HG02938 (cell line): Measurements from ENCODE around the gene PTH2.
A peak's percentile ranks its signal among the peaks of the same experiment; 100 is the strongest.
"Not testable (repeated sequence)": the region's sequence is repeated elsewhere in the genome, so short reads cannot be mapped to it uniquely, and the experiment has no call there.

Experiments used
- ATAC-seq: cut with Tn5 transposase; IDR thresholded peaks from one replicate; pipeline ENCODE4 v1.9.1; 2021; ENCODE audit warnings: mild to moderate bottlenecking, moderate library complexity; ENCODE audit not compliant: unreplicated experiment

PTH2 gene

DNA sequence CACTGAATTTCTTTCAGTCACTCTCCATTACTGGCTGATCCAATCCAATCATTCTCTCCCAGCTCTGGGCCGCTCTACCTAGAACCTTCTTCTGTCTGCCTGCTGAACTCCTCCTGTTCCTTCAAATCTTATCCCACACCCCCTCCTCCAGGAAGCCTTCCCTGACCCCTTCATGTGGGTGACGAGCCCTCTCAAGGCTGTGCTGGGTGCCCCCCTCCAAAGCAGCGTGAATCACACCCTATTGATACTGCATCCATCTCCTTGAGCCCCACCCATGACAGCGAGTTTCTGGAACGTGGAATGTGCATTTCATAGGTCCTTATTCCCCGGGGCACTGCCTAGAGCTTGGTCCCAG is 25.2 kb upstream of the PTH2 start:
- ATAC-seq, result no peak

DNA sequence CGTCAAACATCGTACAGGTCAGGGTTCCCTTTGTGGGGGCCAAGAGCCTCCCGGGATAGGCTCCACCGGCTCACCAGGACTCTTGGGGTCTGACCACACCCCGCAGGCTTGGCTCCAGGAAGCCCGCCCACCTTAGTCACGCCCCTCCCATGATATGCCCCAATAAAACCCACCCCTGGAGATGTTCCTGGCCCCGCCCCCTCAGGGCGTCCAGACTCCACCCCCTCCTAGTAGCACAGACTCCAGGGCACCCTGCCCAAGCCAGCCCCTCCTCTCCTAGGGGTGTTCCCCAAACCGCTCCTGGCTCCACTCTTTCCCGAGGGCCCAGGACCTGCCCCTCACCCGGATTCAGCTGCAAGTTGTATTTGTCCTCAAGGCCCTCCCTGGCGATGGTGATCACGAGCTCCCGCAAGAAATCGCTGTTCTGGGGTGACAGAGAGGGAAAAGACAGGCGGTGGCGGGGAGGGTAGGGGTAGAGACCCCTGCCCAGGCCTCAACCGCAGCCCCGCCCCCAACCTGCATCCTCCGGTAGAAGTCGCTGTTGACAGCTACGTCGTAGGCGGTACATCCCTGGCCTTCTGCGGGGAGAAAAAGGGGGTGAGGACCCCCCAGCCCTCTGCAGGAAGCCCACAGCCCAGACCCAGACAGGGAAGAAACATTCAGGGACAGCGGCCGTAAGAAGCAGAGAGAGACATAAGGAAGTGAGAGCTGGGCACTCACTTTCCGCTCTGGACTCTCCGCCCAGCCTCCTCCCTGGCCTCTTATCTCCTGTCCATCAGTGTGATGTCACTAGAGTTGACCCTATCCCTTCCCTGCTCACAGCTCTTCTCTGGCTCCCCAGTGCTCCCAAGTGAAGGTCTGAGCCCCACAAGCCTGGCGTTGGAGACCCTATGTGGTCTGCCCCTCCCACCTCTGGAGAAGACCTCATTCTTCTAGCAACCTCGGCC is 24.5 kb upstream of the PTH2 start:
- no peak for ATAC-seq

DNA sequence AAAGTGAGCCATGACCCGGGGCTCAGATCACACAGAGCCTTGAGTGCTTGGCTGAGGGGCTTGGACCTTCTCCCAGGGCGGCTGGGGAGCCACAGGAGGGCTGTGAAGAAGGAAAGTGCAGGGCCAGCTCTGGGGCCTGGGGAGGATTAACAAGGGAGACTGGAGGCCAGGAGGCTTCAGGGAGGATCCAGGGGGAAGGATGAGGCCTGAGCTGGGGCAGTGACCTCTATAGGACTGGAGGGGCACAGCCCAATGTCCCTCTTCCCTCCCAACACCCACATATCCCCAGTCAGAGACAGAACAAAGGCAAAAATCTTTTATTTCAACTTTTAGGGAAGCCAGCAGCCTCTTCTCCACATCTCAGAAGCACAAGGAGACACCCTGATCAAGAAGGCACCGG is 22.8 kb upstream of the PTH2 start:
- no peak for ATAC-seq

DNA sequence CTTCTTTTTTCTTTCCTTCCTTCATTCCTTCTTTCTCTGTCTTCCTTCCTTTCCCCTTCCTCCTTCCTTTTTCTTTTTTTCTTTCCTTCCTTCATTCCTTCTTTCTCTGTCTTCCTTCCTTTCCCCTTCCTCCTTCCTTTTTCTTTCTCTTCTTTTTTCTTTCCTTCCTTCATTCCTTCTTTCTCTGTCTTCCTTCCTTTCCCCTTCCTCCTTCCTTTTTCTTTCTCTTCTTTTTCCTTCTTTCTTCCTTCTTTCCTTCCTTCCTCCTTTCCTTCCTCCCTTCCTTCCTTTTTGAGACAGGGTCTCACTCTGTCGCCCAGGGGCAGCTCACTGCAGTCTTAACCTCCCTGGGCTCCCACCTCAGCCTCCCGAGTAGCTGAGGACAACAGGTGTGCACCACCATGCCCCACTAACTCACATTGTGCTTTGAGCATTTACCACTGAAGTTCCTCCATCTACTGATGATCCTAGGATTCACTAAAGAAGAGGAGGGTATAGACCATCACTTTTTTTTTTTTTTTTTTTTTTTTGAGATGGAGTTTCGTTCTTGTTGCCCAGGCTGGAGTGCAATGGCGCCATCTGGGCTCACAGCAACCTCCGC is 21.0 kb upstream of the PTH2 start:
- not testable (repeated sequence) for ATAC-seq

DNA sequence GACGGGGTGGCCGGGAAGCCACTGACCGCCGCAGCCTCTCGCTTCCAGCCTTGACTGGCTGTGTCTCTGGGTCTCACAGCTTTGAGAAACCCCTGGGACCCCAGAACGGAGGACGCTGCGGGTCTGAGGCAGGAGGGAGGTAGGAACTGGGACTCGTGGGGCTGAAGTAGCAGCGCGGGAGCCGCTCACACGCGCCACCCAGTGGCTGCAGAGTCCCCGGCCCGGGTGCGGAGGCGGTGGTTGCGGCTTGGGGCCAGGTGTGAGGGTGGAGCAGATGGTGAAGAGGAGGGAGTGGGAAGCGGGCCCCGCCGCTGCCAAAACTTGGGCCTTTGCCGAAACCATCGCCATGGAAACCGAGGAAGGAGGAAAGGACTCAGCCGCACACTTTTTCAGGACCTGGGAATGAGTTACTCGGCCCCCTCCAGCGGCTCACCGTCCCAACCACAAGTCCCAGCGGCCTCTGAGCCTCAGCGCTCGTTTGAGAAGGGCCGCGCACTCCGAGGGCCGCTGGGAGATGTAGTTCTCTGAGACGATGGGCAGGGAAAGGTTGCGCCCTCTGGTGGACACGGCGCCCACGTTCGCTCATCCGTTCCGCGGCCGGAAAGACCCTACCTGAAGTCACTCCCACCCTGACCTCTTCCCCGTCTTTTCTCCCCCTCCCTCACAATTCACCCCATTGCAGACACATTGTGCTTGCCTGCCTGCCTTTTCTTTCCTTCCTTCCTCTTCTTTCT is 20.3 kb upstream of the PTH2 start:
- peak; percentile 80 for ATAC-seq

DNA sequence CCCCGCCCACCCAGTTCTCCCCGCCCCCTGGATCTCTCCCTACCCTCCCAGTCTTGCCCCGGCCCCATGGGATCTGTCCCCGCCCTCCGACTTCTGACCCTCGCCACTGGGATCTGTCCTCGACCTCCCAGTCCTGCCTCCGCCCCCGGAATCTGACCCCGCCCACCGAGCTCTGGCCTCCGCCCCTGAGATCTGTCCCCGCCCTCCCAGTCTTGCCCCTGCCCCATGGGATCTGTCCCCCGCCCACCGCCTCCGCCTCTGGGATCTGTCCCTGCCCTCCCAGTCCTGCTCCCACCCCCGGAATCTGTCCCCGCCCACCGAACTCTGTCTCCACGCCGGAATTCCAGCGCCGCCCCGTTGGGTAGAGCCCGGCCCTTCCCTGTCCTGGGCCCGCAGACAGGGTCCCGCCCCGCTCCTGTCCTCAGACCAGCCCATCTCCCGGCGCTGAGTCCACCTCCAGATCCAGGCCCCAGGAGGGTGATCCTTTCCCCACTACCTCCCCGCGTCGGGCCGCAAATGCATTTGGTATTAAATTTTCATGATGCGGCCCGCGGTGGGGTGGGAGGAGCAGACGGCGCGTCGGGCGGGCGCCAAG is 19.6 kb upstream of the PTH2 start:
- peak; percentile 6 for ATAC-seq

DNA sequence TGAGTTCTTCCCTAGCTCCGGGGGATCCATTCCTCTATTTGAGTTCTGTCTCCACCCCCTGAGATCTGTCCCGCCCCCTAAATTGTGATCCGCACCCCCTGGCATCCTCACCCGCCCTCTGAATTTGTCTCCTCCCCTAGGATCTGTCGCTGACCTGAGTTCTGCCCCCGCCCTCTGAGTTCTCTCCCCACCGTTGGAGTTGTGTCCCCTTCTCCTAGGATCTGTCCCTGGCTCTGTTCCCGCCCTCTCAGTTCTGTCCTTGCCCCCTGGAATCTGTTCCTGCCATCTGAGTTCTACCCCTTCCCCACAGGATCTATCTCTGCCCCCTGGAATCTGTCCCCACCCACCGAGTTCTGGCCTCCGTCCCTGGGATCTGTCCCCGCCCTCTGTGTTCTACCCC is 19.1 kb upstream of the PTH2 start:
- no peak for ATAC-seq

DNA sequence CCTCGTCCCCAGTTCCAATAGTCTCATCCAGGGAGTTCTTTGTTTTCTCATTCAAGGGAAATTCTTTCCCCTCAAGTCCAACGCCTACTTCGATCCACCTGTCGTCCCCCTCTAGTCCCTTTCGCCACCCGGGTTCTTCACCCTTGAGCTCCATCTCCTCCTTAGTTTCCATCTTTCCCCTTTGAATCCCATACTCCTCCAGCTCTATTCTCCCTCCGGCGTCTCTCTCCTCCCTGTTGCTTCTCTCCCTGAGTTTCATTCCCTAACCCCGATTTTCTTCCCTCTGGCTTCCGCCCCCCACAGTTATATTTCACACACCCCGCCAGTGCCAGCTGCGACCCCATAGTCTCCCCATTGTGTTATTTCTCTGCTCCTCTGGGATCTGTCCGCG is 18.7 kb upstream of the PTH2 start:
- no peak for ATAC-seq

DNA sequence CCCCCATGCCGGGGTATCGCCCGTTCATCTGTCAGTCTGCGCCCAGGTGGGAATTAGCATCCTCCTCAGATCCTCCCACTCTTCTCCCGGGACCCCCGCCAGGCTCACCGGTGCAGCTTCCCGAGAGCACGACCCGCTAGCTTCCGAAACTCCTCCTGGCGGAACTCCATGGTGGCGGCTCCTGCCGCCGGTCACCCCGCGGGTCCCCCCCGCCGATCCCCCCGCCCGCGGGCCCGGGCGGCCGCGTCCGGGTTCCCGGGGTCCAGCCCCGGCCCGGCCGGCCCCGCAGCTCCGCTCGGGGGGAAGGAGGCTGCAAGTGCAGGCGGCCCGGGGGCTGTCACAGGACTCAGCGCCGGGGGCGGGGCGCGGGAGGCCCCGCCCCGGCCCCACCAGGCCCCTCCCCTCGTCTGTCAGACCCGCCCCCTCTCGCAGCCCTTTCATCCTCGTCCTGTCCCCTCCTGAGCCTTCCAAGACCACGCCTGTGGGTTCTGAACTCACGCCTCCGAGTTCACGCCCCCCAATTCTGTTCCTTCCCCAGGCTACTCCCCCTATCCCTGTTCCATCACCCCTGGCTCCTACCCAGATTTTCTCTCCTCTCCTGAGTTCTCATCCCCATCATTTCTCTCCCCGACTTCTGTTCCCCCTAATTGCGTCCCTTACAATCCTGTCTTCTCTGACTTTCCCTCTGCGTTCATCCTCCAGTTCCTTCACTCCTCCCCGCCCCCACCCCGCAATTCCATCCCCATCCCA is 18.1 kb upstream of the PTH2 start, which contains the start of gene SLC17A7:
Gene SLC17A7 (minus strand): TSS at position 318 of the 750 bp plus-strand sequence. CDS start 148 bp downstream, at position 170.
- no peak for ATAC-seq

DNA sequence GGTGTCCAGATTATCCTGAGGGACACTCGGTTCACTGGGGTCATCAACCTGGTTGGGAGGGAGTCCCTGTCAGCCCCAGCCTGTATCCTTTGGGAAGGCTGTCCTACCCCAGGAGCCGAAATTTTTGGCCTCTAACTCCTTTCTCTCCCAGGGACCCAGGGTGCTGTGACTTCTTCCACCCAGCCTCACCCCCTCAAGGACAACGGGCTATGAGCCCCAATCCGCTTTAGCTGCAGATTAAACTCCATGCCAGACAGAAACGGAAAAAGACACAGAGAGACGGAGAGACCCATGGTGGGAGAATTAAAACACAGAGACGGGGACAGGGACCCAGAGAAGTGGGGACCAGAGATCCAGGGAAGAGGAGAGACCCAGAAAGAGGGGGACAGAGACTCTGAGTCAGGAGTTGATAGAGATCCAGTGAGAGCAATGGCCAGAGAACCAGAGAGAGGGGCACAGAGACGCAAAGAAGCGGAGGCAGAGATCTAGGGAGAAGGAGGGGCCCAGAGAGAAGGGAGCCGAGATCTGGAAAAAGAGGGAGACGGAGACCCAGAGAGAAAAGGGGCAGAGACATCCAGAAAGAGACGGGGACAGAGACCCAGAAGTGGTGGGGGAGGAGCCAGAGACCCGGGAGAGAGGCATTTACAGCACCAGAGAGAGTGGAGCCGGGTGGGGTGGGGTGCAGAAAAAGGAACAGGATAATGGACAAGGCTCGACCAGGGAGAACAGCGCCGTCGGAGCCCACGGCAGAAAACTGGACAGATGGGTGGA is 17.4 kb upstream of the PTH2 start:
- no peak for ATAC-seq

DNA sequence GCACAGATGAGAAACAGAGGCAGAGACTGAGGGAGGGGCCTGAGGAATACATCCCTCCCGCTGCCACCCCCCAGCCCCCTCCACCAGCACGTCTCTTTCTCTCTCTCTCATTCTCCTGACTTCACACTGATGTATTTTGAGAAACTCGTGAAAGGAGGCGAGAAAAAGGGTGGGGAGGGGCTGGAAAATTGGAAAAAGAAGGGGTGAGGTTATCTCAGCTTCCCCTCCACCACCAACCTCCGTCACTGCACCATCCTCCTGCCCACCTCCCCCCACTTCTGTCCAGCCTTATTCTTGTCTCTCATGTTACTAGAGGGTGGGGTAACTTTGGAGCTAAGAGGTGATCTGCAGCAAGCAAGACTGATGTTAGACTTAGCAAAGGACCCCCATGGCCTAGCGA is 16.6 kb upstream of the PTH2 start:
- no peak for ATAC-seq

DNA sequence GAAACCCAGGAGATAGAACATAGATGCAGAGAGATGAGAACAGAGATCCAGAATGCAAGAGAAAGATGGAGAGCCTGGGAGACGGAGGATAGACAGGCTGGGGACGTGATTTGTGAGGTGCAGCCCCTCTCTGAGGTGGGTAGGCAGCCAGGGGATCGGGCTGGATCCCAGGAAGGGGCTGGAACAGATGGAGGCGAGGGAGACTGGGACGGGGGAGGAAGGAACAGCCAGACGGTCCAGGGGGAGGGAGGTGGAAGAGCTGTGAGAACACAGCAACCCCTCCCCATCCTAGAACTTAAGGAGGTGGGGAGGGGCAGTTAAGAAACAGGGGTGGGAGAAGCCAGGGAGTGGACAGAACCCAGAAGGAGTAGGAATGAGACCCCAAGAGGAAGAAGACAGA is 15.0 kb upstream of the PTH2 start:
- ATAC-seq, result no peak

DNA sequence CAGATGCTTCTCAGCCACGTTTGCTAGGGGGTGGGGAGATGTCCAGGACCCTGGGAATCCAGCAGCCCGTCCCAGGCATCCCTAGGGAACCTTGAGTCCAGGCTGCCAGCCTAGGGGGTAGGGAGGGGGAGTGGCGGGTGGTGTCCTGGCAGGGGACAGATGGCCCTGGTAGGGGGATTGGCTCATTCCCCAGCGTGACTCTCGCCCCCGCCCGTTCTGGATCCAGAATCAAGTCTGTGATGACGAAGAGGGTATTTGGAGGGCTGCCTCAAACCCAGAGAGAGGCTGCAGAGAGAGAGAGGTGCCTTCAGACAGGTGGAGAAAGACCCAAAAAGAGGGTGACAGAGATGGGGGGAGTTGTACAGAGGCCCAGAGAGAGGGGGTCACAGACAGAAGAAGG is 14.0 kb upstream of the PTH2 start:
- no peak for ATAC-seq

DNA sequence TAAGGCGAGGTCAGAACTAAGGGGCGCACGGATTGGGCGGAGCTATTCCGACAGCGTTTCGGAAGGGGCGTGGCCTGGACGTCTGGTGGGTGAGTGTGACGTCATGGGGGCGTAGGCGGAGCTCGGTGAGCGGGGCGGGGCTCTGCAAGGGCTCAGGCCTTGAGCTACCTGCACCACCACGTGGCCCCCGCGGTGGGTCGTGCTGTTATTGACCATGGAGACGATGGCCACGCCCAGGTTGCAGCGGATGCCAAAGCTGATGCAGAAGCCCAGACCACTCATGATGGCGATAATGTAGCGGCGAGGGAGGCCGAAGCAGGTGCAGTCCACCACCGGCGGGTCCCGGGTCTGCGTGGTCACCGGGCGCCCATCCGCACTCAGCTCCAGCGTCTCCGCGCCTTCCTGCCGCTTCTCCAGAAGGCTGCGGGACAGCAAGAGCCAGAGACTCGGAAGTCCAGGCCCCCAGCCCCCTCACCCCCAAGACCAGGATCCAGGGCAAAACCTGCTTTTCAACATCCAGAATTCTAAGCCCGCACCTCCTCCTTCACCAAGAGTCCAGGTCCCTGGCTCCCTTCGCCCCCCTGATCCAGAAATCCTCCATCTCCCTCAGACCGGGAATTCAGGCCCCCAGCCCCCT is 13.3 kb upstream of the PTH2 start:
- no peak for ATAC-seq

DNA sequence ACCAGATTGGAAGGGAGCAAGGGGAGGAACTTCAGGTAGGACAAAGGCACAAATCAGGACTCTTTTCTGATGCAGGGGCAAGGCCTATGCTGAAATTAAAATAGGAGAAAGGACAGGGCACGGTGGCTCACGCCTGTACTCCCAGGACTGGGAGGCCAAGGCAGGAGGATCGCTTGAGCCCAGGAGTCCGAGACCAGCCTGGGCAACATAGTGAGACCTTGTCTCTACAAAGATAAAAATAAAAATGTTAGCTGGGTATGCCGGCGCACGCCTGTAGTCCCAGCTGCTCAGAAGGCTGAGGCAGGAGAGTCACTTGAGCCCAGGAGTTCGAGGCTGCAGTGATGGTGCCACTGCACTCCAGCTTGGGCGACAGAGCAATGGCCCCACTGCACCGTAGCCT is 12.4 kb upstream of the PTH2 start:
- no peak for ATAC-seq

DNA sequence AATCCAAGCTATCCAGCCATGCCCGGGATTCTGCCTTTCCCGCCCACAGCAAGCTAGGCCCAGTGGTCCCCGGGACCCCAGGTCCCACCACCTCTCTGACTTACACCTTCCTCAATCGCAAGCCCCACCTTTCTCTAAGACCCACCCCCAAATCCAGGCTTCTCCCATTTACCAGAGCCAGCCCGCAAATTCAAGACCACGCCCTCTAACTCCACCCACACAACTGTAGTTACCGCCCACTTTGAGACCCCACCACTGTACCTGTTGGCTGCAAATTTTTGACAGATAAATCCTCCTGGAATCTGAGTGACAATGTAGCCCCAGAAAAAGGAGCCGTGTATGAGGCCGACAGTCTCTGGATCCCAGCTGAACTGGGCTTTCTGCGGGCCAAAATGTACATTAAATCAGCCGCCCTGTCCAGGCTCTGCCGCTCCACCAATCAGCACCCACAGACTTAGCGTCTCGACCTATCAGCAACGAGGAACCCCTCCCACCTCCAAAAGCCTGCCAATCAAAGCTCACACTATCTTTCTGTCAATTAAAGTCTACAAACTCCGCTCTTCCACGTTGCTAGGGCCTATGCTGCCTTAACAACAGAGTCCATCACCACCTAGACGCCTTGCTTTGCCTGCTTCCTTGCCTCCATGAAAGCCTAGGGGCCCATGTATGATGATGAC is 11.8 kb upstream of the PTH2 start:
- no peak for ATAC-seq

DNA sequence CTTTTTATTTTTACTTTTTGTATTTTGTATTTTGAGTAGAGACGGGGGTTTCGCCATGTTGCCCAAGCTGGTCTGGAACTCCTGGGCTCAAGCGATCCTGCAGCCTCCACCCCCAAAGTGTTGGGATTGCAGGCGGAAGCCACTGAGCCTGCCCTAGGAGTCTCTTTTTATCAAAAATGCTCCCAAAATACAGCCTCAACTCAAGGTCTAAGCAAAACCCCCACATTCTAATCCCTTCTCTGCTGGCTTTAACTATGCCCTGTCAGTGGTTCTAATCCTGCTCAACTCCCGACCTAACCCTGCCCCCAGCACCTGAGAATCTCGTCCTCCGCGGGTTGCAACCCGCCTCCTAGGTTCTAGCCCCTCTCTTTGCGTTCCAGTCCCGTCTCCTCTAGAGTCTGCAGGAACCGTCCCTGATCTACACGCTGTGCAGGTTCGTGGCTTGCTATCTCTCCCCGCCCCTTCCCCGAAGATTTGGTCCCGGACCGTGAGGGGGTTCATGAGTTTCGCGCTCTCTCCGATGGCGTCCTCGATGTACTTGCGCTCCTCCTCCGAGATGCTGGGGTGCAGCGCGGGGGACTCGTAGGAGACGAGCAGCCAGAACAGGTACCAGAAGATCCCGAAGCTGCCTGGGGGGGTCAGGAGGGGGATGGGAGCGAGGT is 10.1 kb upstream of the PTH2 start:
- ATAC-seq, result no peak
